22Rv1 (cell line): ENCODE results near the gene IFT43.

Source experiments
- CTCF ChIP-seq: fragments of 450-650 bp; IDR thresholded peaks from 2 replicates; pipeline ENCODE4 v1.5.1; 2017; ENCODE audit warnings: mild to moderate bottlenecking
- ZFX ChIP-seq: fragments of 450-650 bp; IDR thresholded peaks from 2 replicates; pipeline ENCODE4 v1.6.1; 2017; ENCODE audit warnings: antibody characterized with exemption, borderline replicate concordance

DNA sequence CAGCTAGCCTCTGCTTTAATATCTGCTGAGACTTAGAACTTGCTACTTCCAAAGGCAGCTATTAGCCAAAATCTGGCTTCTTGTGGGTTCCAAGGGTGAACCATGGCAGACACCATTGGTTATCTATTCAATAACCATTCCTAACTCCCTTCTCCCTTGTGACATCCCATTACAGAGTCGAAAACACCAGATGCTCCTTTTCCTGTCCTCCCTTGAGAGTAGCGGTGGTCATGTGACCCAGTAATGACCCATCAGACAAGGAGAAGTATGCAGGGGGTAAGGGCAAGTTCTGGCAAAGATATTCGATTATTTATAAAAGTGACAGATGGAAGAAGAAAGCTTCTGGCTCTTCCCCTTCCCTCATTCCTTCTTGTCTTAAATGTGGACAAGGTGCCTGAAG, 23.9 kb upstream of the IFT43 start:
- no peak for TF ChIP-seq CTCF
- TF ChIP-seq ZFX = no peak
